Caco-2 (cell line): ENCODE measurements around the gene RSPH6A. TPM values are rescaled to one million over a fixed set of nuclear protein-coding genes. Genes with fewer than 3 reads are reported as not detected.
A peak's percentile ranks its signal among the peaks of the same experiment; 100 is the strongest.

Source experiments
- BruUV-seq: library from RNA; stranded (reverse); fragments of 400-500 nt; replicated peaks from 2 replicates; lab custom pipeline; 2021; lab: Mats Ljungman, UMichigan
- CTCF ChIA-PET: fragments of 300-600 bp; sonication (Branson Sonifier 250); formaldehyde crosslinking; loops from one replicate; lab custom pipeline; 2022; ENCODE audit warnings: antibody characterized with exemption; lab: Charles Lee
- POLR2A ChIA-PET: fragments of 300-600 bp; sonication (Branson Sonifier 250); formaldehyde crosslinking; loops from one replicate; lab custom pipeline; 2022; ENCODE audit warnings: antibody characterized with exemption; lab: Charles Lee
- DNase-seq, 2 experiments: peaks; one replicate each; pipeline versions ENCODE4 v3.0.0 to v3.0.0-alpha.2; 2020 to 2022
- H3K27me3 ChIP-seq: replicated peaks from 2 replicates; pipeline ENCODE4 v1.6.0; 2011; ENCODE audit warnings: low read length; ENCODE audit not compliant: control insufficient read depth, insufficient read depth
- H3K36me3 ChIP-seq: 2 replicates; pipeline ENCODE4 v1.5.1; 2011; ENCODE audit warnings: low read length; ENCODE audit not compliant: control insufficient read depth, insufficient read depth
- H3K4me1 ChIP-seq: fragments of 250-450 bp; sonication (Bioruptor Pico); 2 replicates; pipeline ENCODE4 v1.5.1; 2020; ENCODE audit warnings: mild to moderate bottlenecking
- H3K4me3 ChIP-seq: 2 replicates; pipeline ENCODE4 v1.5.1; 2011; ENCODE audit warnings: low read depth, mild to moderate bottlenecking, control low read depth, low read length
- H3K9me3 ChIP-seq: fragments of 250-450 bp; sonication (Bioruptor Pico); 2 replicates; pipeline ENCODE4 v1.5.1; 2020; ENCODE audit warnings: mild to moderate bottlenecking, moderate library complexity
- H3K27ac Mint-ChIP-seq: one replicate; pipeline ENCODE4 v1.8.0; 2022; ENCODE audit warnings: mixed read lengths; ENCODE audit not compliant: unreplicated experiment
- H3K27me3 Mint-ChIP-seq: one replicate; pipeline ENCODE4 v1.8.0; 2022; ENCODE audit warnings: mixed read lengths; ENCODE audit not compliant: insufficient read depth, unreplicated experiment
- H3K36me3 Mint-ChIP-seq: one replicate; pipeline ENCODE4 v1.8.0; 2022; ENCODE audit warnings: mild to moderate bottlenecking, mixed read lengths; ENCODE audit not compliant: insufficient read depth, unreplicated experiment
- H3K4me1 Mint-ChIP-seq: one replicate; pipeline ENCODE4 v1.8.0; 2022; ENCODE audit warnings: low read depth, mixed read lengths; ENCODE audit not compliant: unreplicated experiment
- H3K4me3 Mint-ChIP-seq: one replicate; pipeline ENCODE4 v1.8.0; 2022; ENCODE audit warnings: mild to moderate bottlenecking, moderate library complexity, mixed read lengths; ENCODE audit not compliant: unreplicated experiment
- H3K9me3 Mint-ChIP-seq: one replicate; pipeline ENCODE4 v1.8.0; 2022; ENCODE audit warnings: mixed read lengths; ENCODE audit not compliant: unreplicated experiment
- intact Hi-C: fragments of 100-400 bp; cut with micrococcal nuclease; formaldehyde crosslinking; loops from one replicate; pipeline ENCODE4 v1.10.0; 2022; ENCODE audit not compliant: unreplicated experiment
- total RNA-seq: library from RNA; stranded (reverse); gene quantifications from 2 replicates; pipeline ENCODE4 v1.2.3, GENCODE V29; 2022
- TF ChIP-seq, protein P1 (sequence below), 2 experiments: fragments of 200-600 bp in 1 of 2; IDR thresholded peaks; 1 replicate in 1 of 2; 2 replicates in 1 of 2; pipeline versions ENCODE4 v1.5.1 to v1.8.0; 2011 to 2022; ENCODE audit warnings: antibody characterized with exemption in 1 of 2, control low read depth in 1 of 2, inconsistent platforms in 1 of 2, low read depth in 1 of 2, low read length in 1 of 2, mild to moderate bottlenecking in 1 of 2, moderate library complexity in 1 of 2; ENCODE audit not compliant: insufficient read depth in 1 of 2, severe bottlenecking in 1 of 2, unreplicated experiment in 1 of 2

RSPH6A gene
- total RNA-seq, 1 experiment from 2014 or later: 0.23 TPM

DNA sequence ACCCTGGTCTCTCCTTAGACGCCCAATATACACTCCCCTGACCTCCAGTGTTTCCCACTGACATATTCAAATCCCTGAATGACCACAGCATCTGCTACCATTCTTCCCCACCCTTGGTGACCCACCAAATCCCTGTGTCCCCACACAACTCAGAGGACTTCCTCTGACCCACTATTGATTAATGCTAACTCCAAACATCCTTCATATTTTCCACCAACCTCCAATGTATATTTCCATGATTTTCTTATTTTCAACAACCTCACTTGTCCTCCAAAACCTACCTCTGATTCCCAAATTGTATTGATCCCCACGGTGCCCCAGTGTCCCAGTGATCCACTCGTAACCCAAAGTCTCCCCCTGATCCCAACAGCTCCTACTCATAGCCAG lies 21.9 kb downstream of the RSPH6A start:
- Mint-ChIP-seq H3K27me3 (no peaks in the 10 kb centered on the region), H3K36me3 (peaks cover 49% of the 10 kb centered on the region), H3K27ac (peak overlapping the region; percentile 77), H3K9me3 (no peaks in the 10 kb centered on the region), H3K4me3 (peak overlapping the region; percentile 67), H3K4me1 (peaks cover 23% of the 10 kb centered on the region)
- Histone ChIP-seq H3K9me3 (no peaks in the 10 kb centered on the region), H3K4me3 (0 out of 2 replicates have a peak overlapping the region, but pooled peaks have one; percentile 5), H3K4me1 (peaks cover 3% of the 10 kb centered on the region; the same call in 1 of the 2 replicates), H3K36me3 (peaks cover 3% of the 10 kb centered on the region; the same call in 1 of the 2 replicates), H3K27me3 (no peaks in the 10 kb centered on the region)
- ChIA-PET POLR2A (interaction anchor here (0.6 to 1.3 kb wide), 9 partner anchors 8 to 381 kb away, joined by 3 to 22 read pairs (median 4); partner anchors contain the start of genes DMPK, QPCTL, SIX5 and SYMPK), CTCF (interaction anchor here (0.6 to 1.7 kb wide), 8 partner anchors 10 to 284 kb away, joined by 3 to 33 read pairs (median 8); partner anchors contain the start of genes DMPK, SIX5 and SYMPK)
- no peak for DNase-seq
- TF ChIP-seq, protein P1, sequence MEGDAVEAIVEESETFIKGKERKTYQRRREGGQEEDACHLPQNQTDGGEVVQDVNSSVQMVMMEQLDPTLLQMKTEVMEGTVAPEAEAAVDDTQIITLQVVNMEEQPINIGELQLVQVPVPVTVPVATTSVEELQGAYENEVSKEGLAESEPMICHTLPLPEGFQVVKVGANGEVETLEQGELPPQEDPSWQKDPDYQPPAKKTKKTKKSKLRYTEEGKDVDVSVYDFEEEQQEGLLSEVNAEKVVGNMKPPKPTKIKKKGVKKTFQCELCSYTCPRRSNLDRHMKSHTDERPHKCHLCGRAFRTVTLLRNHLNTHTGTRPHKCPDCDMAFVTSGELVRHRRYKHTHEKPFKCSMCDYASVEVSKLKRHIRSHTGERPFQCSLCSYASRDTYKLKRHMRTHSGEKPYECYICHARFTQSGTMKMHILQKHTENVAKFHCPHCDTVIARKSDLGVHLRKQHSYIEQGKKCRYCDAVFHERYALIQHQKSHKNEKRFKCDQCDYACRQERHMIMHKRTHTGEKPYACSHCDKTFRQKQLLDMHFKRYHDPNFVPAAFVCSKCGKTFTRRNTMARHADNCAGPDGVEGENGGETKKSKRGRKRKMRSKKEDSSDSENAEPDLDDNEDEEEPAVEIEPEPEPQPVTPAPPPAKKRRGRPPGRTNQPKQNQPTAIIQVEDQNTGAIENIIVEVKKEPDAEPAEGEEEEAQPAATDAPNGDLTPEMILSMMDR (IDR thresholded peaks at IDR 0.05; ENCODE audit: insufficient read depth in 1 of 2, low read depth in 1 of 2, low read length in 1 of 2, severe bottlenecking in 1 of 2, unreplicated experiment in 1 of 2): no peak
- intact Hi-C loops: no loop called here
- BruUV-seq: no TSS peak

DNA sequence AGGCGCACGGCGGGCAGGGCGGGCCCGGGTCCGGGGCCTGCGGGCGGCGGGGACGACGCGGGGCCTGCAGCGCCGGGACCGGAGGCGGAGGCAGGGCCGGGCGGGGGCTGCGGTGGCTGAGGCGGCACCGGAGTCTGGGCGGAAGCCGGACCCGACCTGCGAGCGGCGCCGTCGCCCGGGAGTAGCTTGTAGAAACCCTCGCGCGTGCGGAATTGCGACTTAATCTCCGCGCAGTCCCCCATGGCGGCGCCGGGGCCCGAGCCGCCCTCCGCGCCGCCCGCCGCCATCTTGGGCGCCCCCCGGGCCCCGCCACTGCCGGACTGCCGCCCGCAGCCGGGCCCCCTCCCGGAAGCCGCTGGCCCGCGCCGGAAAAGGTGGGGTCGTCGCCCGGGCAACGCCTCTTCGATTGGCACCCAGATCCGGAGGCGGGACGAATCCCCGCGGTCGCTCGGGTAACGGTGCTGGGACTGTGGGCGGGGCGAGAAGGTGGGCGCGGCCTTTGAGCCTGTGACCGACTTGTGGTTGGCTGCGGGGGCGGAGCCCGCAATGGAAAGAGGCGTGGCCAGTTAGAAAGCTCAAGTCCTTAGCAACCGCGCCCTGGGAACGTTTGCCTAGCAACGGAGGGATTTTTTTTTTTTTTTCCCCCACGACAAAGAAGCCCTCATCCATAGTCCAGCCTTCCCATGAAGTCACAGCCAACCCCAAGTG lies 22.5 kb downstream of the RSPH6A start, which contains the start of gene DMWD:
Gene DMWD (minus strand): TSS at position 376 of the 708 bp plus-strand sequence. CDS start 89 bp downstream, at position 287.
- Mint-ChIP-seq H3K4me1 (peaks cover 23% of the 10 kb centered on the region), H3K27me3 (no peaks in the 10 kb centered on the region), H3K9me3 (no peaks in the 10 kb centered on the region), H3K27ac (peak within 1 kb of the TSS; percentile 79), H3K36me3 (peaks cover 54% of the 10 kb centered on the region), H3K4me3 (peak within 1 kb of the TSS; percentile 92)
- intact Hi-C loops: no loop called here
- POLR2A ChIA-PET: interaction anchor here (0.6 to 1.3 kb wide), 9 partner anchors 9 to 381 kb away, joined by 3 to 22 read pairs (median 4); partner anchors contain the start of genes DMPK, QPCTL, SIX5 and SYMPK
- peaks cover 3% of the 10 kb centered on the region; the same call in 1 of the 2 replicates for H3K4me1 ChIP-seq
- no TSS peak for BruUV-seq
- TF ChIP-seq, protein P1 (IDR thresholded peaks at IDR 0.05; ENCODE audit: insufficient read depth in 1 of 2, low read depth in 1 of 2, low read length in 1 of 2, severe bottlenecking in 1 of 2, unreplicated experiment in 1 of 2): no peak
- H3K4me3 ChIP-seq: peak within 1 kb of the TSS; percentile 76
- CTCF ChIA-PET: interaction anchor here (0.6 to 1.7 kb wide), 8 partner anchors 10 to 285 kb away, joined by 3 to 33 read pairs (median 8); partner anchors contain the start of genes DMPK, SIX5 and SYMPK
- H3K9me3 ChIP-seq: no peaks in the 10 kb centered on the region
- DNase-seq: peak; percentile 100
- no peaks in the 10 kb centered on the region for H3K27me3 ChIP-seq
- peaks cover 4% of the 10 kb centered on the region; the same call in 1 of the 2 replicates for H3K36me3 ChIP-seq
